ENCODE data around the gene TDRD3.
A peak's percentile ranks its signal among the peaks of the same experiment; 100 is the strongest.

Gene TDRD3

GRCh38 chr13:60392131-60392530 lies 4.9 kb upstream of the TDRD3 start:
- DNase-seq: no peak
- no peaks in the 10 kb centered on the region for H3K36me3 ChIP-seq (replicated peaks)
- no peaks in the 10 kb centered on the region for H3K27me3 ChIP-seq (replicated peaks)
- in situ Hi-C loops (cut with HindIII; ENCODE audit: low pct_ligation_motif_present, low sequenced_read_pairs): no loop called here
- no peak overlapping the region for H3K27ac ChIP-seq
- H3K4me3 ChIP-seq (ENCODE audit: low read depth, low read length): no peak overlapping the region
- TF ChIP-seq CTCF (IDR thresholded peaks at IDR 0.05; ENCODE audit: low read depth, low read length, missing control alignments): no peak

DNA sequence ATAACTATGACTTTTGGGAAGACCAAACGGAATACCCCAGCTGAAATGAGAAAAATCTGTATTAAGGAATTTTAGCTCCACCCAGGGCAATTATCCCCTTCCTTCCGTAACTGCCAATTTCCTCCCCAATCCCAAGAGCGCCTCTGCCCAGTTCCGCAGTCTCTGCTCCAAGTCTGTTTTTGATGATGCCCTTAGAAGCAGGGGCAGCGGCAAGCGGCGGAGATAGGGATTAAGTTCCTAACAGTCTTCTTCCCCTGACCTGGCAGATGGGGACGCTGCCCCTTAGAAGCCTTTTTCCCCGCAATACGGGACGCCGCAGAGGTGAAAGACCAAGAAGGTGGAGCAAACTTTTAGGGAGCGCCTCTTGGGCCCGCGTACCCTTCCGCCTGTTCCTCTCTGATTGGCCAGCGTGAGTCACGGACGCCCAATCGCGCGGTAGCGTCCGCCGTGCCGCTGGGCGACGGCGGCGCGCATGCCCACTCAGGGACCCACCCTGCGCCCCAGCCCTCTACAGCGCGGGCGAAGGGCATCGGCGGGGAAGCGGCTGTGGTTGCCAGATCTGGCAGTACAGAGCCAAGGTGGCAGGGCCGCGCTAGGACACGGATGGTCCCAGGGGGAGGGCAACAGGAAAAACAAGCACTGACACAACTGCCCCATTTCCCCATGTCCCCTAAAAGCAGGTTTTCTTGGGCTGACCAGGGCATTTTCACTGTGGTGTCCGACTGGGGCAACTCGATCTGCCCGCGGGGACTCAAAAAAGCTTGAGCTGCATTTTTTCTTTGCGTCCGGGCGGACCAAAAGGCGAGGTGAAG lies 843 bp upstream of the TDRD3 start:
- in situ Hi-C loops (cut with HindIII; ENCODE audit: low pct_ligation_motif_present, low sequenced_read_pairs): no loop called here
- peak overlapping the region; percentile 84 for H3K4me3 ChIP-seq (ENCODE audit: low read depth, low read length)
- no peaks in the 10 kb centered on the region for H3K36me3 ChIP-seq (replicated peaks)
- DNase-seq: peak; percentile 84
- peak overlapping the region; percentile 77 for H3K27ac ChIP-seq
- no peak for TF ChIP-seq CTCF (IDR thresholded peaks at IDR 0.05; ENCODE audit: low read depth, low read length, missing control alignments)
- H3K27me3 ChIP-seq (replicated peaks): no peaks in the 10 kb centered on the region

DNA sequence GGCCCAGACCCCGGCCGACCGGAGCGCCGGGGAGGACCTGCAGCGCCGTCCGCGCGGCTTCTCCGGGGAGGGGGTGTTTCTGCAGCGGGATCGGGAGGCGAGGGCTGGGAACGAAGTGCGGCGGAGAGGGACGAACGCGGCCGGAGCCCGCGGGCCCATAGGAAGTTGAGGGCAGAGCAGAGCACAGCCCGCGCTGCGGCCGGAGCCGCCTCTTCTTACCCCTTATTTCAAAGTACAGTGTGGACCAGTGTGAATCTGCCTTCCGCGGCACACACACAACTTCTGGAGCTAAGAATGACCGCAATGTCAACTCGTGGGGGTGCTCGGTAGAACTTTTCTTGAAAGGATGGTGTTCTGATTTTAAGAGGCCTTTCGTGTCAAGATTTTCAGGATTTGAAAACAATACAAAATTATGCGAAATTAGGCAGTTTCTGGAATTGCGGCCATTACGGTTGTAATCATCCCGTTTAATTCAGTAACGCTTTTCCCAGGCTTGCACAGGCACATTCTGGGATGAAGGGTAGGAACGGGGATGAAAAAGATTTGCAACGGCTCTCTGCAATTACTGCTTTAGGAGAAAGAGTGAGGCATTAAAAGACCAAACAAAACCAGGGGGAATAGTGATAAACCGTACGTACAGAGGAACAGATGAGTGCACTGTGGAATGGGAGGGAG lies 821 bp downstream of the TDRD3 start:
- no peak for TF ChIP-seq CTCF (IDR thresholded peaks at IDR 0.05; ENCODE audit: low read depth, low read length, missing control alignments)
- in situ Hi-C loops (cut with HindIII; ENCODE audit: low pct_ligation_motif_present, low sequenced_read_pairs): no loop called here
- Histone ChIP-seq H3K27me3 (replicated peaks) (no peaks in the 10 kb centered on the region), H3K27ac (peak overlapping the region; percentile 77), H3K4me3 (ENCODE audit: low read depth, low read length) (peak overlapping the region; percentile 63), H3K36me3 (replicated peaks) (no peaks in the 10 kb centered on the region)
- peak; percentile 57 for DNase-seq

GRCh38 chr13:60398379-60398891 lies 1.4 kb downstream of the TDRD3 start:
- no peaks in the 10 kb centered on the region for H3K36me3 ChIP-seq (replicated peaks)
- no peak for TF ChIP-seq CTCF (IDR thresholded peaks at IDR 0.05; ENCODE audit: low read depth, low read length, missing control alignments)
- in situ Hi-C loops (cut with HindIII; ENCODE audit: low pct_ligation_motif_present, low sequenced_read_pairs): no loop called here
- H3K27me3 ChIP-seq (replicated peaks): no peaks in the 10 kb centered on the region
- H3K4me3 ChIP-seq (ENCODE audit: low read depth, low read length): peak overlapping the region; percentile 63
- DNase-seq: no peak
- H3K27ac ChIP-seq: peak overlapping the region; percentile 77

DNA sequence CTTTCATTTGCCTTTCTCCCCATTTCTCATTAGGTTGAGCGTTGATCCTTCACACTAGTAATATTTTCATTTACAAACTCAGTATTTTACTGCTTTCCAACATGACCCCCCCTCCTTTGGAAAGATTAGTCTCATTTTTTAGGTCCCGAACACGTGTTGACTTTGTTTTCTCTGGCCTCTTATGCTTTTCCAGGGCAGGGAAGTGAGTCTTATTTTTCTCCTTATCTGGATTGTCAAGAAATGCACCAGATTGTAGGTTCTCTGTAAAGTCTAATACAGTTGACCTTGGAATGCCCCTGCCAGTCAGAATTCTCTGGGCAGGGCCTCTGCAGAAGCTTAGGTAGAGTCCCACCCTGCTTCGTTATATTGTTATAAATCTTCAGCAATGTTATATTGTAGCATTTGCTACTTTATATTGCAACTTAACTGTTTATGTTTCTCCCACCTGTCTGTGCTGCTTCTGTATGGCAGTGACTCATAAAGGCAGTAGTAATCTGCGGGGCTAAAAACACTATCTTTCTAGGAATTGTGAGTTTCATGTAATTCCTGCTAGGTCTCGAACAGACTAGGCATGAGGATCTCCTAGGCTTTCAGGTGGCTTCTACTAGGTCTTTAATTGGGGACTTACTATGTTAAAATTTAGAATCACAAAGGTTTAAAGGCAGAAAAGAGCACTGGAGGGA lies 2.0 kb downstream of the TDRD3 start:
- Histone ChIP-seq H3K4me3 (ENCODE audit: low read depth, low read length) (no peak overlapping the region), H3K27me3 (replicated peaks) (no peaks in the 10 kb centered on the region), H3K27ac (no peak overlapping the region), H3K36me3 (replicated peaks) (no peaks in the 10 kb centered on the region)
- TF ChIP-seq CTCF (IDR thresholded peaks at IDR 0.05; ENCODE audit: low read depth, low read length, missing control alignments): no peak
- in situ Hi-C loops (cut with HindIII; ENCODE audit: low pct_ligation_motif_present, low sequenced_read_pairs): no loop called here
- DNase-seq: no peak
